Ectodermal cell (in vitro differentiated cells): Measurements from ENCODE around the gene TMEM95.
A peak's percentile ranks its signal among the peaks of the same experiment; 100 is the strongest.

Source experiments
- H3K27ac ChIP-seq: 2 replicates; pipeline ENCODE4 v1.7.0; 2013; ENCODE audit warnings: mild to moderate bottlenecking, low read depth, low read length; ENCODE audit not compliant: insufficient read depth, poor library complexity, severe bottlenecking
- H3K27me3 ChIP-seq: 2 replicates; pipeline ENCODE4 v1.7.0; 2013; ENCODE audit warnings: mild to moderate bottlenecking, low read length; ENCODE audit not compliant: insufficient read depth, control insufficient read depth, poor library complexity, severe bottlenecking
- H3K36me3 ChIP-seq: one replicate; pipeline ENCODE4 v1.7.0; 2013; ENCODE audit warnings: low read length; ENCODE audit not compliant: control insufficient read depth, insufficient read depth
- H3K4me1 ChIP-seq: one replicate; pipeline ENCODE4 v1.7.0; 2013; ENCODE audit warnings: low read length; ENCODE audit not compliant: control insufficient read depth, insufficient read depth
- H3K4me3 ChIP-seq: 2 replicates; pipeline ENCODE4 v1.7.0; 2013; ENCODE audit warnings: low read depth, low read length, control low read depth; ENCODE audit not compliant: insufficient read depth
- H3K9me3 ChIP-seq: 2 replicates; pipeline ENCODE4 v1.7.0; 2013; ENCODE audit warnings: mild to moderate bottlenecking, low read length, moderate library complexity; ENCODE audit not compliant: control insufficient read depth
- WGBS, 2 experiments: methylation state at CpG; one replicate each; pipeline ENCODE4 v1.1.7; 2013; ENCODE audit warnings: missing lambda C conversion rate in 2 of 2; 5-methylcytosine and 5-hydroxymethylcytosine counted together

TMEM95 gene

DNA sequence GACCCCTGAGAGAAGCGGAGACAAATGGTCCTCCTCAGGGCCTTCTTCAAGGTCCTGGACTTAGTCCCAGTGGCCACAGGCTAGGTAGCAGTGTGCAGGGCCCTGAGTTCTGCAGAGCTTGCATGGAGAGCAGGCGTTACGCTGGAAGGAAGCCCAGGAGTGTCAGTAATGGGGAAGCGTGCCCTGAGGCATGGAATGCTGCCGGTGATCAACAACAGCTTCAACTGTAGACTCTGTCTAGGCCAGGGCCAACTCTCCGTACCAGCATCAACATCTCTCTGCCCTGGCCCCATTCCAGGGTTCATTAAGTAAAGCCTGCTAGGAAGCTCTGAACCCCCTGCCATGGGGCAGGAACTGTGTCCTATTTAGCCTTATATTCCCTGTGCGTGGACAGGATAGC is 25.4 kb downstream of the TMEM95 start:
- 85 to 86% methylated on average over 7 of the region's 7 CpGs for WGBS, 2 experiments
- Histone ChIP-seq H3K36me3 (no peaks in the 10 kb centered on the region), H3K9me3 (no peaks in the 10 kb centered on the region), H3K4me1 (peaks cover 4% of the 10 kb centered on the region), H3K4me3 (peak overlapping the region; percentile 42), H3K27me3 (peaks cover 57% of the 10 kb centered on the region), H3K27ac (no peak overlapping the region)

DNA sequence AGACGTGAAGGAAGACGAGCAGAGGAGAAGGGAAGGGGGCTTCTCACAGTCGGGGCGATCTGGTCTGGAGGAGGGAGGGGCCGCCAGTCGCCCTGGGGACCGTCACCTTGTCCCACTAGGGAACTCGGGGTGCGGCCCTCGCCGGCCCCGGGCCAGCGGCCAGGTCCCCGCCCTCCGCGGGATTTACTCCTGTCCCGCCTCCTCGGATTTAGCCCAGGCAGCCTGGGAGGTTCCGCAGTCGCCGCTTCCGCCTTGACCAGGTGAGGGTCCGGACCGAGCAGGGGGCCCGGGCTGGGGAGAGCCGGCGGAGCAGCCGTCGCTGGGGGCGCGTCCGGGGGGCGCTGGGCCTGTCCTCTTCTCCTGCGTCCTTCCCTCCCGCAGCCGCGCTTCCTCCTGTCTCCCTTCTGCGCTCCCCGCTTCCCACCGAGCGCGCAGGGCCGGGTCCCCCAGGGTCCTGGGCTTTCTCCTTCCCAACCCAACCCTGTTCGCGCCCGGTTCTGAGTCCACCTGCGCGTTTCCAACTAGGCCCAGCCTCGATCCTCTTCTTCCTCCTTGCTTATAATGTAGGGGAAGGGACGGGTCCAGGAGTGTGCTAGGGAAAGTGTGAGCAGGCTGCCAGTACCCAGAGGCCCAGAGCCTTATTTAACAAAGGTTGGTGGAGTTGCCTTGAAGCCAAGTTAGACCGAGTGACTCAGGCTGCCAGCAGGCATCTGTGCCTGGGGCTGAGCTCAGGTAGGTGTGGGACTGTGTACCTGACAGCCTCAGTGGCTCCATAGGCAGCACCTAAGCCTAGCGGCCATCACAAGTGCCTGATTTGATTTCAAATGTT is 26.1 kb downstream of the TMEM95 start, which contains the start of gene TNK1:
Gene TNK1 (plus strand): TSS at position 235 of the 829 bp plus-strand sequence. CDS start 1,838 bp downstream, outside the sequence.
- peaks cover 57% of the 10 kb centered on the region for H3K27me3 ChIP-seq
- H3K4me3 ChIP-seq, result peak within 1 kb of the TSS; percentile 42
- no peaks in the 10 kb centered on the region for H3K36me3 ChIP-seq

DNA sequence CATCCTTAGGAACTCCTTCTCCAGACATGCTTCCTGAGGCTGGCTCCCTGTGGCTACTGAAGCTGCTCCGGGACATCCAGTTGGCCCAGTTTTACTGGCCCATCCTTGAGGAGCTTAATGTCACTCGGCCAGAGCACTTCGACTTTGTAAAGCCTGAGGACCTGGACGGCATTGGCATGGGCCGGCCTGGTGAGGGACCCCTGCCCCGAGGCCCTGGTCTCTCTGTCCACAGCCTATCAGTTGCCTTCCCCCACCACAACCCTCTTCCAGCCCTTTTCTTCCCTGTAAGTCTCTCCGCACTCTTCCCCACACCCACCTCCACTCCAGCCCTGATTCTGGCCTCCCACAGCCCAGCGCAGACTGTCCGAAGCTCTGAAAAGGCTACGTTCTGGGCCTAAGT is 27.9 kb downstream of the TMEM95 start:
- Histone ChIP-seq H3K4me3 (no peak overlapping the region), H3K36me3 (no peaks in the 10 kb centered on the region), H3K27ac (no peak overlapping the region), H3K9me3 (no peaks in the 10 kb centered on the region), H3K4me1 (peaks cover 4% of the 10 kb centered on the region), H3K27me3 (peaks cover 57% of the 10 kb centered on the region)
- WGBS, 2 experiments, result 89% methylated on average over 10 of the region's 10 CpGs

More for the DNA sequence above, 26.1 kb downstream of the TMEM95 start, which contains the start of gene TNK1:
- no peak within 1 kb of the TSS for H3K27ac ChIP-seq
- 4% methylated on average over 48 to 52 of the region's 52 CpGs for WGBS, 2 experiments
- H3K9me3 ChIP-seq, result no peaks in the 10 kb centered on the region
- peaks cover 4% of the 10 kb centered on the region for H3K4me1 ChIP-seq

DNA sequence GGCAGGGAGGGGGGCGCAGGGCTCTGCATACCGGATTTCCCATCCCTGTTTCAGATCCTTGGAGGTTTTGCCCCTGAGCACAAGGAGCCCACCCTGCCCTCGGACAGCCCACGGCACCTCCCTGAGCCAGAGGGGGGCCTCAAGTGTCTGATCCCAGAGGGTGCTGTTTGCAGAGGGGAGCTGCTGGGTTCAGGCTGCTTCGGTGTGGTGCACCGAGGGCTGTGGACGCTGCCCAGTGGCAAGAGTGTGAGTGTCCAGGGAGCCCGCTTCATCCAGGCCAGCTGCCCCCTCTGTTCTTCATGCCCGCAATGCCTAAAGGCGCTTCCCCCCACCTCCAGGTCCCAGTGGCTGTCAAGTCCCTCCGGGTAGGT is 28.4 kb downstream of the TMEM95 start:
- WGBS, 2 experiments, result 90 to 91% methylated on average over 11 of the region's 11 CpGs
- peaks cover 57% of the 10 kb centered on the region for H3K27me3 ChIP-seq
- H3K9me3 ChIP-seq, result no peaks in the 10 kb centered on the region
- H3K4me1 ChIP-seq, result peaks cover 4% of the 10 kb centered on the region
- H3K4me3 ChIP-seq, result no peak overlapping the region
- H3K36me3 ChIP-seq, result no peaks in the 10 kb centered on the region
- H3K27ac ChIP-seq, result no peak overlapping the region

DNA sequence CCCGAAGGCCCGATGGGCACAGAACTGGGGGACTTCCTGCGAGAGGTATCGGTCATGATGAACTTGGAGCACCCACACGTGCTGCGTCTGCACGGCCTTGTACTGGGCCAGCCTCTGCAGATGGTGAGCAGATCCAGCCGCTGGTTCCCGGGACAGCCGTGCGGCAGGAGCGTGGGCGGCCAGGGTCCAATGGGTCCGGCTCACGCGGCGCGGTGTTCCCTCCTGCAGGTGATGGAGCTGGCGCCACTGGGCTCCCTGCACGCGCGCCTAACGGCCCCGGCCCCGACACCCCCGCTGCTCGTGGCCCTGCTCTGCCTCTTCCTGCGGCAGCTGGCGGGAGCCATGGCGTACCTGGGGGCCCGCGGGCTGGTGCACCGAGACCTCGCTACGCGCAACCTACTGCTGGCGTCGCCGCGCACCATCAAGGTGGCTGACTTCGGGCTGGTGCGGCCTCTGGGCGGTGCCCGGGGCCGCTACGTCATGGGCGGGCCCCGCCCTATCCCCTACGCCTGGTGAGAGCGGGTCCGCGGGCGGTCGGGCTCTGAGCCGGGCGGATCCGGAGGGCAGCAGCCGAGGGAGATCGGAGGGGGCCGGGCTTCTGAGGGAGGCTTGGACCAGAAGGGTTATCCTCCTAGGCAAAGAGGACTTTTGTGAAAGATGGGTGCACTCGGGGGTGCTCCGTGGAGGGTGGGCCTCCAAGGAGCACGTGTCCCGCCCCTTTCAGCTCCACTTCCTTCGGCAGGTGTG is 29.0 kb downstream of the TMEM95 start:
- 17 to 18% methylated on average over 65 of the region's 65 CpGs for WGBS, 2 experiments
- H3K4me1 ChIP-seq, result peaks cover 4% of the 10 kb centered on the region
- H3K27ac ChIP-seq, result no peak overlapping the region
- peaks cover 57% of the 10 kb centered on the region for H3K27me3 ChIP-seq
- peak overlapping the region; percentile 42 for H3K4me3 ChIP-seq
- H3K9me3 ChIP-seq, result no peaks in the 10 kb centered on the region
- no peaks in the 10 kb centered on the region for H3K36me3 ChIP-seq

DNA sequence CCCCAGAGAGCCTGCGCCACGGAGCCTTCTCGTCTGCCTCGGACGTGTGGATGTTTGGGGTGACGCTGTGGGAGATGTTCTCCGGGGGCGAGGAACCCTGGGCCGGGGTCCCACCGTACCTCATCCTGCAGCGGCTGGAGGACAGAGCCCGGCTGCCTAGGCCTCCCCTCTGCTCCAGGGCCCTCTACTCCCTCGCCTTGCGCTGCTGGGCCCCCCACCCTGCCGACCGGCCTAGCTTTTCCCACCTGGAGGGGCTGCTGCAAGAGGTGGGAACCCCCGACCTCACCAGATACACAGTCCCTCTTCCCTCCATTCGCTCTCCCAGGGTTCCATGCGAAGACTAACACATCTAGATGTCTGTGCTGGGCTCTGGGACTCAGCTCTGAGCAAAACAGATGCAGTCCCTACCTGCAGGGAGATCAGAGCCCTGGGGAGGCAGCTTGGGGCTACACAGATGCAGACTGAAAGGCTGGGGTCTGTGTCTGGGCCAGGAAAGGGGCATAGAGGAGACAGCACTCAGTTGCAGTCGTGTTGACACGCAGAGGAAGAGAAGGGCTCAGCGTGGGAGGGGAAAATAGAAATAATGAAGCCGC is 29.6 kb downstream of the TMEM95 start:
- Histone ChIP-seq H3K27me3 (peaks cover 53% of the 10 kb centered on the region), H3K36me3 (no peaks in the 10 kb centered on the region), H3K27ac (no peak overlapping the region), H3K4me1 (peaks cover 4% of the 10 kb centered on the region), H3K9me3 (no peaks in the 10 kb centered on the region), H3K4me3 (peak overlapping the region; percentile 42)
- 55 to 57% methylated on average over 23 of the region's 23 CpGs for WGBS, 2 experiments

DNA sequence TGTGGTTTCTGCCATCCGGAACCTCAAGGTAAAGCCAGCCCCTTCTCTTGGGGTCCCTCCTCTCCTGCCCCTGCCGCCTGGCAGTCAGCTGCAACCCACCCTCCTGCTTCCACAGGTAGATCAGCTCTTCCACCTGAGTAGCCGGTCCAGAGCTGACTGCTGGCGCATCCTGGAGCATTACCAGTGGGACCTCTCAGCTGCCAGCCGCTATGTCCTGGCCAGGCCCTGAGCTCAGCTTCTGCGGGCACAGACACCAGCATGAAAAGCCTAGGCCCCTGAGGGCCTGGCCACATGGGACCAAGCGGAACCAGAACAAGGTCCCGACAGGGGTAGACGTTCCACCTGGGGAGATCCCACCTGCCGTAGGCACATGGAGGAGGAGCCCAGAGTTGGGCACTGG is 33.9 kb downstream of the TMEM95 start:
- WGBS, 2 experiments, result 95 to 96% methylated on average over 10 of the region's 10 CpGs
- Histone ChIP-seq H3K27ac (no peak overlapping the region), H3K4me3 (no peak overlapping the region), H3K27me3 (peaks cover 10% of the 10 kb centered on the region), H3K36me3 (peaks cover 6% of the 10 kb centered on the region), H3K4me1 (peaks cover 4% of the 10 kb centered on the region), H3K9me3 (no peaks in the 10 kb centered on the region)

DNA sequence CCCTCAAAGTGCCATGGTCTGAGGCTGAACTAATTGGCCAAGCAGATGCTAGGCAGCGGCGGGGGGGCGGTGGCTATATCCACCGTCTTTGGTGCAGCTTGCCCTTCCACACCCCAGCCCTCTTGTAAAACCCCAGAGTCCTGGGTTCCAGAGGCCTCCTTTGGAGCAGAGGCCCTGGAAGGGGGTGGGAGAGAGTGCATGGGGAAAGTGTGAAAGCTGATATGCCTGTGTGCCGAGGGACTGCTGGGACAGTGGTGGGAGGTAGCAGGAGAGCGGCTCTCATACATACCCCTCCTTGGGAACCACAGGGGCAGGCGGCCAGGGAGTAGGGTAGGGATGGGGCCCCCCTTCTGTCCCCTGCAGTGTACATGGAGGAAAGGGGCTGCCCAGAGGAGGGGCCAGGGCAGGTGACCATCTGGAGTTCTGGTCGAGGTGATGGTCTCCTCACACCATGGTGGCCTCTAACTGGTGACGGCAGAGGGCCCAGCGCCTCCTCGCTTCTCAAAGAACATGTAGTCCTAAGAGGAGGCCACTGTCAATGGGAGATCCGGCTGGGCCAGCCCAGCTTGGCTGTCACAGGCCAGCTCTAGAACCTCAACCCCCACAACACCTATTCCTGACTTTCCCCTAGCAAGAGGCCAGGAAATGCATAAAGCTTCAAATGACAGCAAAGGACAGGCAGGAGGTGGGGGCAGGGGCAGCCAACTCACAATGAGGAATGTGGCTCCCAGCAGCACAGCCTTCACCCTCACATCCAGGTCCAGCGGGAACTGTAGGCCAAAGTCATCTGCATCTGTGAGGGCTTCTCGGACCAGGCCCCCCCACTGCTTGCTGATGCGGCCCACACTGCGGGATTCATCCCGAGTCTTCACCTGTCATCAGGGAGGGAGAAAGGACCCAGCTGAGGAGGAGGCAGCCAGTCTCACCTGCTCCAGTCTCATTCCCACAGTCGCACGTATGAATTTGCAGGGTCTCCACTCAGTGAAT is 35.3 kb downstream of the TMEM95 start:
- 77 to 80% methylated on average over 18 to 19 of the region's 19 CpGs for WGBS, 2 experiments
- no peaks in the 10 kb centered on the region for H3K9me3 ChIP-seq
- no peak overlapping the region for H3K4me3 ChIP-seq
- H3K4me1 ChIP-seq, result no peaks in the 10 kb centered on the region
- H3K36me3 ChIP-seq, result peaks cover 6% of the 10 kb centered on the region
- no peak overlapping the region for H3K27ac ChIP-seq
- H3K27me3 ChIP-seq, result no peaks in the 10 kb centered on the region

DNA sequence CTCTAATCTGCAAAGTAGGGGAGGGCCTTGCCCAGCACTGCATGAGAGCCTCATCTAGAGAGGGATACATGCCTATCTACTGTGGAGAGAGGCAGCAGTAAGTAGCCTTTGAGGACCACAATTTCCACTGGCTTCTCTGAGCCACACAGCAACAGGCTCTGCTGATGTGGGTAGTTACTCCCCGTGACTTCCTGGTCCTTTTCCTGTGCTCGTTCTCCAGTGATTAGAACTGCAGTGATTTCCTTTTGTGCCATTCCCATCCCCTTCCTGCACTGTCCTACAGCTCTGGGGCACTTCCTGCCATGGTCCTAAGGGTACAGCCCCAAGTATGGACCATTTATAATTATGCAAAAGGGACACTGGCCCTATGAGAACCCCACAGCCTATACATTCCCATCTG is 36.4 kb downstream of the TMEM95 start:
- WGBS, 2 experiments, result 88 to 90% methylated on average over 2 of the region's 2 CpGs
- H3K27ac ChIP-seq, result no peak overlapping the region
- H3K27me3 ChIP-seq, result no peaks in the 10 kb centered on the region
- peaks cover 6% of the 10 kb centered on the region for H3K36me3 ChIP-seq
- H3K4me1 ChIP-seq, result no peaks in the 10 kb centered on the region
- H3K9me3 ChIP-seq, result no peaks in the 10 kb centered on the region
- H3K4me3 ChIP-seq, result no peak overlapping the region
